Activated CD4-positive, alpha-beta T cell treated with anti-CD3 and anti-CD28 coated beads, Interleukin-2, Interleukin-4, amounts not matched to agents 100 ng/mL and 50 ng/mL, durations not matched to agents 16 hours and 8 hours (primary cell): Measurements from ENCODE around the gene NFIA.
"Not testable (repeated sequence)": the region's sequence is repeated elsewhere in the genome, so short reads cannot be mapped to it uniquely, and the experiment has no call there.

ENCODE experiments used
- DNase-seq: peaks from one replicate; pipeline ENCODE4 v3.0.0-alpha.2; 2020; ENCODE audit warnings: low spot score

NFIA gene

GRCh38 chr1:61058483-61059245, 23.7 kb upstream of the NFIA start:
- DNase-seq, result no peak

- not testable (repeated sequence) for DNase-seq
These were observed 20.8 kb upstream of the NFIA start for GRCh38 chr1:61061601-61062000.

- DNase-seq, result no peak
These were observed 17.7 kb upstream of the NFIA start for GRCh38 chr1:61064673-61065072.

GRCh38 chr1:61067446-61068019, 14.8 kb upstream of the NFIA start:
- no peak for DNase-seq

- no peak for DNase-seq
These were observed 12.3 kb upstream of the NFIA start for GRCh38 chr1:61070054-61070453.

- DNase-seq, result no peak
These were observed 10.9 kb upstream of the NFIA start for GRCh38 chr1:61071205-61072130.

- DNase-seq, result no peak
These were observed 8.5 kb upstream of the NFIA start for GRCh38 chr1:61073871-61074270.

GRCh38 chr1:61075833-61076232, 6.5 kb upstream of the NFIA start:
- not testable (repeated sequence) for DNase-seq

- DNase-seq, result peak; percentile 74
These were observed 5.4 kb upstream of the NFIA start for GRCh38 chr1:61076728-61077675.

- DNase-seq, result peak; percentile 96
These were observed 4.5 kb upstream of the NFIA start for GRCh38 chr1:61077676-61078541.

GRCh38 chr1:61078618-61079295, 3.6 kb upstream of the NFIA start:
- no peak for DNase-seq

GRCh38 chr1:61079296-61079897, 3.0 kb upstream of the NFIA start:
- DNase-seq, result no peak

- no peak for DNase-seq
These were observed 2.4 kb upstream of the NFIA start for GRCh38 chr1:61079898-61080336.

- DNase-seq, result no peak
These were observed 1.8 kb upstream of the NFIA start for GRCh38 chr1:61080413-61081143.

- DNase-seq, result no peak
These were observed 1.1 kb upstream of the NFIA start for GRCh38 chr1:61081144-61081685.

GRCh38 chr1:61081686-61082310, 563 bp upstream of the NFIA start:
- no peak for DNase-seq

- DNase-seq, result no peak
These were observed 849 bp downstream of the NFIA start for GRCh38 chr1:61083013-61083806.
